Ascending aorta (tissue), 2 donors: ENCODE results near the gene ZDHHC18. TPM values are rescaled to one million over a fixed set of nuclear protein-coding genes. Genes with fewer than 3 reads are reported as not detected.

ENCODE experiments used
- DNase-seq, 2 donors: peaks; one replicate each; pipeline ENCODE4 v3.0.0-alpha.2; 2019; ENCODE audit warnings: low spot score in 2 of 2
- H3K27ac ChIP-seq, 2 donors: fragments of 200-600 bp; sonication (generic); one replicate each; pipeline ENCODE4 v1.5.1; 2016 to 2017; ENCODE audit warnings: mild to moderate bottlenecking in 1 of 2
- H3K27me3 ChIP-seq: fragments of 200-600 bp; sonication (generic); one replicate; pipeline ENCODE4 v1.5.1; 2017
- H3K36me3 ChIP-seq, 2 donors: fragments of 200-600 bp; sonication (generic); one replicate each; pipeline ENCODE4 v1.5.1; 2016
- H3K4me1 ChIP-seq, 2 donors: fragments of 200-600 bp; sonication (generic); one replicate each; pipeline ENCODE4 v1.5.1; 2016 to 2017; ENCODE audit warnings: mild to moderate bottlenecking in 1 of 2
- H3K4me3 ChIP-seq, 2 donors: fragments of 200-600 bp; sonication (generic); one replicate each; pipeline ENCODE4 v1.5.1; 2016 to 2017; ENCODE audit warnings: mild to moderate bottlenecking in 1 of 2
- H3K9me3 ChIP-seq, 2 donors: fragments of 200-600 bp; sonication (generic); one replicate each; pipeline ENCODE4 v1.5.1; 2016
- CTCF ChIP-seq, 3 experiments: fragments of 200-600 bp in 2 of 3; fragments of 450-650 bp in 1 of 3; sonication (generic) in 2 of 3; IDR thresholded peaks; one replicate each; pipeline ENCODE4 v1.5.1; 2016 to 2019; ENCODE audit warnings: antibody characterized with exemption in 3 of 3, mild to moderate bottlenecking in 1 of 3, moderate library complexity in 1 of 3
- intact Hi-C: fragments of 100-400 bp; cut with DNase I; formaldehyde crosslinking; loops from one replicate; pipeline ENCODE4 v1.15.1; 2023
- total RNA-seq: library from RNA; depleted of rRNA; stranded (reverse); fragments of >200 nt; gene quantifications from one replicate; pipeline ENCODE4 v1.1.0, GENCODE V29; 2016

The ZDHHC18 gene
- total RNA-seq = 36.0 TPM

- peak within 1 kb of the TSS; percentile 52 to 92 for H3K4me3 ChIP-seq
- TF ChIP-seq CTCF (IDR thresholded peaks at IDR 0.05) = peak; percentile 26 to 67 (median 40)
- H3K27me3 ChIP-seq = no peaks in the 10 kb centered on the region
- H3K27ac ChIP-seq = peak within 1 kb of the TSS; percentile 75 to 76
- no peaks in the 10 kb centered on the region for H3K36me3 ChIP-seq
- intact Hi-C loops = no loop called here
- DNase-seq = peak in 1 of 2 donors; percentile 76
- H3K4me1 ChIP-seq = peaks cover 3 to 14% of the 10 kb centered on the region in 2 donors
- no peaks in the 10 kb centered on the region for H3K9me3 ChIP-seq
Observed at GRCh38 chr1:26826261-26827105, at the start of gene ZDHHC18. Gene ZDHHC18, plus strand, starts transcription at chr1:26826688. Its CDS starts 117 bp downstream, at chr1:26826805.

GRCh38 chr1:26779098-26779668 is 47.3 kb upstream of the ZDHHC18 start:
- Histone ChIP-seq H3K36me3 (peaks cover 69 to 78% of the 10 kb centered on the region in 2 donors), H3K4me3 (no peak overlapping the region)

GRCh38 chr1:26780344-26780957 is 46.0 kb upstream of the ZDHHC18 start:
- intact Hi-C loops = no loop called here
- peaks cover 0 to 14% of the 10 kb centered on the region in 2 donors for H3K4me1 ChIP-seq
- no peak for DNase-seq
- H3K9me3 ChIP-seq = no peaks in the 10 kb centered on the region
- no peak for TF ChIP-seq CTCF (IDR thresholded peaks at IDR 0.05)
- no peak overlapping the region for H3K4me3 ChIP-seq
- H3K36me3 ChIP-seq = peaks cover 57 to 65% of the 10 kb centered on the region in 2 donors
- no peak overlapping the region for H3K27ac ChIP-seq
- no peaks in the 10 kb centered on the region for H3K27me3 ChIP-seq

More at GRCh38 chr1:26779098-26779668, 47.3 kb upstream of the ZDHHC18 start:
- no peak for DNase-seq
- no peak for TF ChIP-seq CTCF (IDR thresholded peaks at IDR 0.05)
- no peaks in the 10 kb centered on the region for H3K27me3 ChIP-seq
- H3K27ac ChIP-seq = no peak overlapping the region
- intact Hi-C loops = no loop called here
- peaks cover 0 to 9% of the 10 kb centered on the region in 2 donors for H3K4me1 ChIP-seq
- no peaks in the 10 kb centered on the region for H3K9me3 ChIP-seq

GRCh38 chr1:26781206-26781825 is 45.2 kb upstream of the ZDHHC18 start:
- H3K36me3 ChIP-seq = peaks cover 48 to 57% of the 10 kb centered on the region in 2 donors
- H3K27me3 ChIP-seq = no peaks in the 10 kb centered on the region
- DNase-seq = no peak
- TF ChIP-seq CTCF (IDR thresholded peaks at IDR 0.05) = no peak
- intact Hi-C loops = no loop called here
- H3K4me1 ChIP-seq = peaks cover 4 to 21% of the 10 kb centered on the region in 2 donors
- H3K27ac ChIP-seq = no peak overlapping the region
- no peak overlapping the region for H3K4me3 ChIP-seq
- no peaks in the 10 kb centered on the region for H3K9me3 ChIP-seq

DNA sequence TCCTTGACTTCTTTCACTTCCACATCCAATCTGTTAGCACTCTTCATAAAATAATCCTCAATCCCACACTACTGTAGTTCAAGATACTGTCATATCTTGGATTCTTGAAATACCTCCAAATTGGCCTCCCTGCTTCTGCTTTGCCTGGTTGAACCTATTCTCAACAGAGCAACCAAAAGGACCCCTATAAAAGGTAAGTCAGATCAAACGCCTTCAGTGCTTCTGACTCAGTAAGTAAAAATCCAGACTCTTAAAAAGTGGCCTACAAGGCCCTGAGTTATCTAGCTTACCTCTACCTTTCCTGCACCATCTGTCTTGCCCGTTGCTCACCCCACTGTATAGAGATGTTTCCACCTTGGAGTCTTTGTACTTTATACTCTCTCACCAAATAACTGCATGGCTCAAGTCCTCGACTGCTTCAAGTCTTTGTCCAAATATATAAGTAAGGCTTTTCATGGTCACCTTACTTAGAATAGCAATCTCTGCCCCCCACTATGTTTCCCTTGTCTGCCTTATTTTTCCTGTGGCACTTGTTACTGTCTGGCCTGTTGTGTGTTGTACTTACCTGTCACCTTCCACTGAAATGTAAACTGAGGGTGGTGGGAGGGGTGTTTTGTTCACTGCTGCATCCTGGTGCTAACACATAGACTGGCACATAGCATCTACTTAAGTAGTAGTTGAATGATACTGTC is 43.8 kb upstream of the ZDHHC18 start:
- intact Hi-C loops = no loop called here
- Histone ChIP-seq H3K27ac (peak overlapping the region; percentile 20 to 26), H3K4me3 (no peak overlapping the region), H3K9me3 (no peaks in the 10 kb centered on the region), H3K4me1 (peaks cover 9 to 25% of the 10 kb centered on the region in 2 donors), H3K27me3 (no peaks in the 10 kb centered on the region), H3K36me3 (peaks cover 35 to 43% of the 10 kb centered on the region in 2 donors)
- TF ChIP-seq CTCF (IDR thresholded peaks at IDR 0.05) = no peak
- DNase-seq = no peak
